ENCODE measurements around the gene GRIP1. TPM values are rescaled to one million over a fixed set of nuclear protein-coding genes. Genes with fewer than 3 reads are reported as not detected.

Gene GRIP1
- total and polyA plus RNA-seq, 10 of the 15 experiments (the other 5 are each of a cell fraction or from before 2014, with no cell fraction given), result 0.05 to 0.85 (median 0.50) TPM; not detected in 7

DNA sequence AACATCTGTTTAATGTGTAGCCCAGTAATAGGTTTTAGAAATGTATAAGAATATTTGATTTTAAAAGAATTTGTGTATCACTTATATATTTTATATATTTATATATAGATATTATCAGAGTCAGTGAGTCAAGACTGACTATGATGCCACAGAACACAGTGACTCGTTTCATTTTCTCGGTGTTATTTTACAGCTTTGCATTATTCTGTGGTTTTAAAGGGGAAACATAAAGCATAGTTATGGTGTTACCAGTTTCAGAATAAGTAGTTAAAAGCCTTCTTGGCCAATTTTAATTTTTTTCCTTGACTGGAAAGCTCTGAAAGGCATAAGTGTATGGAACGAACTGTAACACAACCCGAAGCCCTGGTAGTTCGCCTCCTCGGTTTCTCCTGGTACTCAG lies 91.0 kb downstream of the GRIP1 start:
- no peaks in the 10 kb centered on the region for H3K27me3 ChIP-seq (replicated peaks in 1 of 2; ENCODE audit: control insufficient read depth in 2 of 2, insufficient read depth in 2 of 2, low read length in 1 of 2)
- peak; percentile 84 for TF ChIP-seq RUNX3 (IDR thresholded peaks at IDR 0.05; ENCODE audit: low read length)
- no peak for TF ChIP-seq SRF (IDR thresholded peaks at IDR 0.05; ENCODE audit: low read depth in 2 of 2, low read length in 2 of 2)
- TF ChIP-seq JUNB (IDR thresholded peaks at IDR 0.05), result peak; percentile 22; the same call in 1 of the 2 replicates
- TF ChIP-seq NFIC (IDR thresholded peaks at IDR 0.05; ENCODE audit: low read depth, low read length), result 0 out of 2 replicates have a peak, but pooled peaks have one; percentile 24
- ChIA-PET RAD21 (ENCODE audit: unreplicated experiment) (interaction anchor here (0.6 kb wide), 1 partner anchor 49 kb away, joined by 3 read pairs; no protein-coding TSS in a partner anchor), SMC1A (ENCODE audit: uncharacterized antibody, unreplicated experiment) (no interaction called here), CTCF (no interaction called here), POLR2A (interaction anchor here (0.6 kb wide), 1 partner anchor 29 kb away, joined by 10 read pairs; no protein-coding TSS in a partner anchor)
- no peak for FAIRE-seq
- H3K4me1 ChIP-seq (ENCODE audit: control insufficient read depth, insufficient read depth, low read length), result peaks cover 6% of the 10 kb centered on the region
- H3K27ac ChIP-seq (ENCODE audit: control insufficient read depth, insufficient read depth), result peak overlapping the region; percentile 33; the same call in 1 of the 2 replicates
- BruUV-seq (replicated peaks), result no TSS peak
- no peaks in the 10 kb centered on the region for H3K36me3 ChIP-seq (ENCODE audit: control insufficient read depth in 2 of 2, insufficient read depth in 2 of 2, low read length in 1 of 2)
- no peak overlapping the region for H3K9ac ChIP-seq (ENCODE audit: control insufficient read depth, insufficient read depth, low read length)
- in situ Hi-C loops (cut with MboI), result no loop called here
- no peaks in the 10 kb centered on the region for H3K79me2 ChIP-seq (ENCODE audit: control insufficient read depth, insufficient read depth, low read length)
- no peak overlapping the region for H3K4me3 ChIP-seq
- no peaks in the 10 kb centered on the region for H3K9me3 ChIP-seq (replicated peaks; ENCODE audit: control insufficient read depth, insufficient read depth, low read length)
- no peak overlapping the region for H2AFZ ChIP-seq (ENCODE audit: control insufficient read depth, low read depth, low read length)
- H3K4me2 ChIP-seq (ENCODE audit: control insufficient read depth, insufficient read depth), result 0 out of 2 replicates have a peak overlapping the region, but pooled peaks have one; percentile 15
- peak; percentile 36; the same call in 1 of the 3 replicates for ATAC-seq
- H4K20me1 ChIP-seq (ENCODE audit: control insufficient read depth, insufficient read depth), result no peaks in the 10 kb centered on the region
- intact Hi-C loops (cut with micrococcal nuclease; ENCODE audit: unreplicated experiment), result no loop called here
- no peak for DNase-seq (ENCODE audit: low read depth, low spot score)
- WGBS (ENCODE audit: insufficient coverage, insufficient replicate concordance, low lambda C conversion rate, missing lambda C conversion rate), result 64% methylated on average over 6 of the region's 6 CpGs

GRCh38 chr12:66584673-66585072 lies 94.2 kb downstream of the GRIP1 start:
- POLR2A ChIA-PET, result no interaction called here
- no peak for FAIRE-seq
- RAD21 ChIA-PET (ENCODE audit: unreplicated experiment), result no interaction called here

More at GRCh38 chr12:66584673-66585072, 94.2 kb downstream of the GRIP1 start:
- ChIA-PET SMC1A (ENCODE audit: uncharacterized antibody, unreplicated experiment) (no interaction called here), CTCF (no interaction called here)
- DNase-seq (ENCODE audit: low read depth, low spot score), result no peak
- no TSS peak for BruUV-seq (replicated peaks)
- Histone ChIP-seq H3K27ac (ENCODE audit: control insufficient read depth, insufficient read depth) (no peak overlapping the region), H4K20me1 (ENCODE audit: control insufficient read depth, insufficient read depth) (no peaks in the 10 kb centered on the region), H3K4me1 (ENCODE audit: control insufficient read depth, insufficient read depth, low read length) (peaks cover 6% of the 10 kb centered on the region), H3K4me2 (ENCODE audit: control insufficient read depth, insufficient read depth) (no peak overlapping the region), H2AFZ (ENCODE audit: control insufficient read depth, low read depth, low read length) (no peak overlapping the region), H3K27me3 (replicated peaks in 1 of 2; ENCODE audit: control insufficient read depth in 2 of 2, insufficient read depth in 2 of 2, low read length in 1 of 2) (no peaks in the 10 kb centered on the region), H3K9ac (ENCODE audit: control insufficient read depth, insufficient read depth, low read length) (no peak overlapping the region), H3K4me3 (no peak overlapping the region), H3K9me3 (replicated peaks; ENCODE audit: control insufficient read depth, insufficient read depth, low read length) (no peaks in the 10 kb centered on the region), H3K79me2 (ENCODE audit: control insufficient read depth, insufficient read depth, low read length) (no peaks in the 10 kb centered on the region), H3K36me3 (ENCODE audit: control insufficient read depth in 2 of 2, insufficient read depth in 2 of 2, low read length in 1 of 2) (no peaks in the 10 kb centered on the region)
- ATAC-seq, result no peak
- 53% methylated on average over 4 of the region's 4 CpGs for WGBS (ENCODE audit: insufficient coverage, insufficient replicate concordance, low lambda C conversion rate, missing lambda C conversion rate)
- intact Hi-C loops (cut with micrococcal nuclease; ENCODE audit: unreplicated experiment), result no loop called here
- no peak for TF ChIP-seq SMAD5 (IDR thresholded peaks at IDR 0.05; ENCODE audit: low read depth)
- TF ChIP-seq BCL11A (IDR thresholded peaks at IDR 0.05; ENCODE audit: low read depth, low read length), result no peak
- TF ChIP-seq RELA (IDR thresholded peaks at IDR 0.05; ENCODE audit: borderline replicate concordance, partially characterized antibody), result no peak
- no peak for TF ChIP-seq NBN (IDR thresholded peaks at IDR 0.05)
- TF ChIP-seq, protein P1, sequence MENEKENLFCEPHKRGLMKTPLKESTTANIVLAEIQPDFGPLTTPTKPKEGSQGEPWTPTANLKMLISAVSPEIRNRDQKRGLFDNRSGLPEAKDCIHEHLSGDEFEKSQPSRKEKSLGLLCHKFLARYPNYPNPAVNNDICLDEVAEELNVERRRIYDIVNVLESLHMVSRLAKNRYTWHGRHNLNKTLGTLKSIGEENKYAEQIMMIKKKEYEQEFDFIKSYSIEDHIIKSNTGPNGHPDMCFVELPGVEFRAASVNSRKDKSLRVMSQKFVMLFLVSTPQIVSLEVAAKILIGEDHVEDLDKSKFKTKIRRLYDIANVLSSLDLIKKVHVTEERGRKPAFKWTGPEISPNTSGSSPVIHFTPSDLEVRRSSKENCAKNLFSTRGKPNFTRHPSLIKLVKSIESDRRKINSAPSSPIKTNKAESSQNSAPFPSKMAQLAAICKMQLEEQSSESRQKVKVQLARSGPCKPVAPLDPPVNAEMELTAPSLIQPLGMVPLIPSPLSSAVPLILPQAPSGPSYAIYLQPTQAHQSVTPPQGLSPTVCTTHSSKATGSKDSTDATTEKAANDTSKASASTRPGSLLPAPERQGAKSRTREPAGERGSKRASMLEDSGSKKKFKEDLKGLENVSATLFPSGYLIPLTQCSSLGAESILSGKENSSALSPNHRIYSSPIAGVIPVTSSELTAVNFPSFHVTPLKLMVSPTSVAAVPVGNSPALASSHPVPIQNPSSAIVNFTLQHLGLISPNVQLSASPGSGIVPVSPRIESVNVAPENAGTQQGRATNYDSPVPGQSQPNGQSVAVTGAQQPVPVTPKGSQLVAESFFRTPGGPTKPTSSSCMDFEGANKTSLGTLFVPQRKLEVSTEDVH (IDR thresholded peaks at IDR 0.05; ENCODE audit: low read depth, partially characterized antibody), result no peak
- TF ChIP-seq MTA3 (IDR thresholded peaks at IDR 0.05; ENCODE audit: borderline replicate concordance, low read length), result no peak
- no peak for TF ChIP-seq ESRRA (IDR thresholded peaks at IDR 0.05; ENCODE audit: low read length)
- TF ChIP-seq ZNF24 (IDR thresholded peaks at IDR 0.05), result no peak
- TF ChIP-seq NRF1 (conservative IDR thresholded peaks at IDR 0.05; ENCODE audit: low read depth, low read length), result no peak
- no peak for TF ChIP-seq HCFC1 (IDR thresholded peaks at IDR 0.05; ENCODE audit: low read length)
- in situ Hi-C loops (cut with MboI), result no loop called here

Measured in GM12878 (cell line).